ENCODE measurements around the gene DDX28. TPM values are rescaled to one million over a fixed set of nuclear protein-coding genes. Genes with fewer than 3 reads are reported as not detected.

The DDX28 gene
- total RNA-seq, 1 experiment from 2014 or later: 20.1 TPM

Small RNA genes within 50 kb of the gene (small RNA-seq; reads per million reads assigned to genes)
- 0 reads per million in 2 experiments for gene RNU6-359P

Other genes with a start within 250 kb of the DDX28 start
- 6.8 and 8.2 TPM in 2 replicates for gene RANBP10, start 216.7 kb downstream of the DDX28 start, total RNA-seq (2014; rRNA removed; shearing (Covaris generic))
- 0.45 TPM in 1 of 2 replicates, not detected in the other for gene TSNAXIP1, start 216.3 kb downstream of the DDX28 start, total RNA-seq (2014; rRNA removed; shearing (Covaris generic))
- gene THAP11, start 180.9 kb downstream of the DDX28 start, total RNA-seq (2014; rRNA removed; shearing (Covaris generic)): 43.6 and 49.4 TPM in 2 replicates
- gene NUTF2, start 176.3 kb downstream of the DDX28 start, total RNA-seq (2014; rRNA removed; shearing (Covaris generic)): 260 and 267 TPM in 2 replicates
- gene CENPT, start 175.5 kb downstream of the DDX28 start, total RNA-seq (2014; rRNA removed; shearing (Covaris generic)): 26.4 and 28.4 TPM in 2 replicates
- gene EDC4, start 150.2 kb downstream of the DDX28 start, total RNA-seq (2014; rRNA removed; shearing (Covaris generic)): 52.6 and 55.4 TPM in 2 replicates
- gene NRN1L, start 138.3 kb downstream of the DDX28 start, total RNA-seq (2014; rRNA removed; shearing (Covaris generic)): 0.87 and 1.9 TPM in 2 replicates
- 5.3 and 6.5 TPM in 2 replicates for gene PSKH1, start 130.0 kb downstream of the DDX28 start, total RNA-seq (2014; rRNA removed; shearing (Covaris generic))
- 1.4 and 2.0 TPM in 2 replicates for gene CTRL, start 91.4 kb downstream of the DDX28 start, total RNA-seq (2014; rRNA removed; shearing (Covaris generic))
- gene PSMB10, start 86.4 kb downstream of the DDX28 start, total RNA-seq (2014; rRNA removed; shearing (Covaris generic)): 28.7 and 34.9 TPM in 2 replicates
- gene LCAT, start 79.1 kb downstream of the DDX28 start, total RNA-seq (2014; rRNA removed; shearing (Covaris generic)): 4.6 and 8.4 TPM in 2 replicates
- gene SLC12A4, start 54.6 kb downstream of the DDX28 start, total RNA-seq (2014; rRNA removed; shearing (Covaris generic)): 35.8 and 37.2 TPM in 2 replicates
- not detected in 2 replicates for gene DPEP3, start 42.7 kb downstream of the DDX28 start, total RNA-seq (2014; rRNA removed; shearing (Covaris generic))
- not detected in 2 replicates for gene DPEP2, start 23.7 kb downstream of the DDX28 start, total RNA-seq (2014; rRNA removed; shearing (Covaris generic))
- gene DPEP2NB, start 7.3 kb downstream of the DDX28 start, total RNA-seq (2014; rRNA removed; shearing (Covaris generic)): not detected in 2 replicates
- 34.5 and 39.4 TPM in 2 replicates for gene DUS2, start 52 bp upstream of the DDX28 start, total RNA-seq (2014; rRNA removed; shearing (Covaris generic))
- 29.5 and 31.3 TPM in 2 replicates for gene NFATC3, start 62.1 kb upstream of the DDX28 start, total RNA-seq (2014; rRNA removed; shearing (Covaris generic))
- gene ESRP2, start 212.9 kb upstream of the DDX28 start, total RNA-seq (2014; rRNA removed; shearing (Covaris generic)): 0.27 TPM in 1 of 2 replicates, not detected in the other
- 7.5 and 7.6 TPM in 2 replicates for gene PLA2G15, start 222.1 kb upstream of the DDX28 start, total RNA-seq (2014; rRNA removed; shearing (Covaris generic))
- gene SLC7A6, start 241.3 kb upstream of the DDX28 start, total RNA-seq (2014; rRNA removed; shearing (Covaris generic)): 21.5 and 22.1 TPM in 2 replicates

Data from NCI-H460 (cell line).